ENCODE results near the gene BCL2L15.

Gene BCL2L15

GRCh38 chr1:113868387-113869083 lies 18.8 kb downstream of the BCL2L15 start:
- no peak overlapping the region for H3K4me3 ChIP-seq (ENCODE audit: low read depth, low read length)
- no peaks in the 10 kb centered on the region for H3K36me3 ChIP-seq (ENCODE audit: control insufficient read depth in 2 of 2, insufficient read depth in 1 of 2, low read length in 2 of 2)
- CTCF ChIA-PET, result no interaction called here
- no peaks in the 10 kb centered on the region for H3K4me1 ChIP-seq (ENCODE audit: control insufficient read depth, insufficient read depth, low read length)
- no peak for TF ChIP-seq PRDM2 (tag by site-specific recombination; IDR thresholded peaks at IDR 0.05; ENCODE audit: borderline replicate concordance)
- no peak for TF ChIP-seq ZNF169 (tag by site-specific recombination; IDR thresholded peaks at IDR 0.05)
- no peak for TF ChIP-seq ZSCAN23 (tag by site-specific recombination; IDR thresholded peaks at IDR 0.05)
- TF ChIP-seq ZFP3 (tag by site-specific recombination; IDR thresholded peaks at IDR 0.05; ENCODE audit: low read depth), result no peak
- TF ChIP-seq ZNF488 (tag by site-specific recombination; IDR thresholded peaks at IDR 0.05), result no peak
- TF ChIP-seq KLF17 (tag by site-specific recombination; IDR thresholded peaks at IDR 0.05), result no peak
- no peak for TF ChIP-seq ZNF626 (tag by site-specific recombination; IDR thresholded peaks at IDR 0.05)
- TF ChIP-seq ZNF510 (tag by site-specific recombination; IDR thresholded peaks at IDR 0.05; ENCODE audit: insufficient replicate concordance), result no peak
- no peak for TF ChIP-seq ZBTB17 (tag by site-specific recombination; IDR thresholded peaks at IDR 0.05)
- TF ChIP-seq PRDM1 (tag by site-specific recombination; IDR thresholded peaks at IDR 0.05), result no peak
- no peak for TF ChIP-seq ZNF596 (tag by site-specific recombination; IDR thresholded peaks at IDR 0.05)
- no peak for TF ChIP-seq ZNF146 (tag by site-specific recombination; IDR thresholded peaks at IDR 0.05)
- no peak for TF ChIP-seq ZFHX2 (tag by site-specific recombination; conservative IDR thresholded peaks at IDR 0.05)
- no peaks in the 10 kb centered on the region for H3K9me3 ChIP-seq (ENCODE audit: control insufficient read depth, insufficient read depth, low read depth, low read length)
- POLR2A ChIA-PET, result interaction anchor here (0.7 kb wide), 1 partner anchor 49 kb away, joined by 3 read pairs; no protein-coding TSS in a partner anchor
- H3K27ac ChIP-seq (ENCODE audit: extremely low read depth, low read depth, low read length), result no peak overlapping the region

GRCh38 chr1:113861641-113862040 lies 25.7 kb downstream of the BCL2L15 start:
- Histone ChIP-seq H3K4me3 (ENCODE audit: low read depth, low read length) (no peak overlapping the region), H3K4me1 (ENCODE audit: control insufficient read depth, insufficient read depth, low read length) (no peaks in the 10 kb centered on the region), H3K36me3 (ENCODE audit: control insufficient read depth in 2 of 2, insufficient read depth in 1 of 2, low read length in 2 of 2) (no peaks in the 10 kb centered on the region), H3K9me3 (ENCODE audit: control insufficient read depth, insufficient read depth, low read depth, low read length) (no peaks in the 10 kb centered on the region), H3K27ac (ENCODE audit: extremely low read depth, low read depth, low read length) (no peak overlapping the region)
- ChIA-PET CTCF (interaction anchor here (0.6 to 1.7 kb wide), 2 partner anchors 26 to 144 kb away, joined by 3 to 5 read pairs; no protein-coding TSS in a partner anchor), POLR2A (no interaction called here)
- TF ChIP-seq ZNF266 (tag by site-specific recombination; IDR thresholded peaks at IDR 0.05; ENCODE audit: low read depth), result no peak
- no peak for TF ChIP-seq ZFP37 (tag by site-specific recombination; IDR thresholded peaks at IDR 0.05)
- TF ChIP-seq ZNF544 (tag by site-specific recombination; IDR thresholded peaks at IDR 0.05), result no peak
- TF ChIP-seq ZNF704 (tag by site-specific recombination; IDR thresholded peaks at IDR 0.05), result no peak
- TF ChIP-seq ZNF157 (tag by site-specific recombination; IDR thresholded peaks at IDR 0.05), result no peak
- no peak for TF ChIP-seq GFI1B (tag by site-specific recombination; IDR thresholded peaks at IDR 0.05)
- TF ChIP-seq ZNF416 (tag by site-specific recombination; IDR thresholded peaks at IDR 0.05), result no peak
- TF ChIP-seq ZNF174 (tag by site-specific recombination; IDR thresholded peaks at IDR 0.05), result no peak
- TF ChIP-seq ZSCAN4 (tag by site-specific recombination; IDR thresholded peaks at IDR 0.05), result no peak
- TF ChIP-seq ZNF660 (tag by site-specific recombination; IDR thresholded peaks at IDR 0.05), result no peak
- no peak for TF ChIP-seq ZNF510 (tag by site-specific recombination; IDR thresholded peaks at IDR 0.05; ENCODE audit: insufficient replicate concordance)
- no peak for TF ChIP-seq HOXD13 (CRISPR knock-in tag; IDR thresholded peaks at IDR 0.05; ENCODE audit: borderline replicate concordance)
- TF ChIP-seq SCRT1 (tag by site-specific recombination; IDR thresholded peaks at IDR 0.05; ENCODE audit: borderline replicate concordance), result no peak
